ENCODE results near the gene MINDY4.

DNA sequence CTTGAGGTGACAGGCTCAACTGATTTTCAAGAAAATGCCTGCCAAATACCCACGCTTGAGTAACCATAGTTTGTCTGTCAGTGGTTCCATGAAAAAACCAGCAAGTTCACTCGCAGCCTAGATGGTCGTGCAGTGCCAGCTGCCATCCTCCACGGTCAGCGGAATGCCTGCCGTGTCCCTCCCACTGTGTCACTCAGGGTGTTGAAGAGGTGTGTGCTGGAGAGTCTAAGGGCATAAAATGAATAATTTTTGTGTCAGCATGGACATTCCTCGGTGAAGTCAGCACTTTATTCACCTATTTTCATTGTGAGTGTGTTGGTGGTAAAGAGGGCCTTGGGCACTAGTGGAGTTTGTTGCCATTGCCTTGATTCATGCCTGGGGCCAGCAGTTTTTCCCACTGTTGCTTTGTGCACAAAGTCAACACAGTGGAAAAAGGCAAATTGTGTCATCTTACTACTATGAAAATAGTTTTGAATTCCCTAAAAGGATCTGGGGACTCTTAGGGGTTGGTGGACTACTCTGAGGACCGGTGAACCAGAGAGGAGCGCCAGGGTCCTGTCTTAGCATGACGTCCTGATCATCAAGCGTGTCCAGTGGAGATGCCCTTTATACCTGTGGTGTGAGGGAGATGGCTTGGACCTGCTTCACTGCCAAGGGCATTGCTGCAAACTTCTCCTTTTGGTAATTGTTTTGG is 17.6 kb downstream of the MINDY4 start:
- TF ChIP-seq SAP30 (IDR thresholded peaks at IDR 0.05; ENCODE audit: insufficient read depth, insufficient replicate concordance, low read length) (no peak), POLR2A (IDR thresholded peaks at IDR 0.05; ENCODE audit: control extremely low read depth in 1 of 2, low read depth in 2 of 2, low read length in 2 of 2) (no peak)

Data from H1 (cell line).